D341Med (cell line): Measurements from ENCODE around the gene WWC2.

Experiments used
- DNase-seq: peaks from one replicate; pipeline ENCODE4 v3.0.0; 2012; ENCODE audit warnings: low spot score

Gene WWC2

DNA sequence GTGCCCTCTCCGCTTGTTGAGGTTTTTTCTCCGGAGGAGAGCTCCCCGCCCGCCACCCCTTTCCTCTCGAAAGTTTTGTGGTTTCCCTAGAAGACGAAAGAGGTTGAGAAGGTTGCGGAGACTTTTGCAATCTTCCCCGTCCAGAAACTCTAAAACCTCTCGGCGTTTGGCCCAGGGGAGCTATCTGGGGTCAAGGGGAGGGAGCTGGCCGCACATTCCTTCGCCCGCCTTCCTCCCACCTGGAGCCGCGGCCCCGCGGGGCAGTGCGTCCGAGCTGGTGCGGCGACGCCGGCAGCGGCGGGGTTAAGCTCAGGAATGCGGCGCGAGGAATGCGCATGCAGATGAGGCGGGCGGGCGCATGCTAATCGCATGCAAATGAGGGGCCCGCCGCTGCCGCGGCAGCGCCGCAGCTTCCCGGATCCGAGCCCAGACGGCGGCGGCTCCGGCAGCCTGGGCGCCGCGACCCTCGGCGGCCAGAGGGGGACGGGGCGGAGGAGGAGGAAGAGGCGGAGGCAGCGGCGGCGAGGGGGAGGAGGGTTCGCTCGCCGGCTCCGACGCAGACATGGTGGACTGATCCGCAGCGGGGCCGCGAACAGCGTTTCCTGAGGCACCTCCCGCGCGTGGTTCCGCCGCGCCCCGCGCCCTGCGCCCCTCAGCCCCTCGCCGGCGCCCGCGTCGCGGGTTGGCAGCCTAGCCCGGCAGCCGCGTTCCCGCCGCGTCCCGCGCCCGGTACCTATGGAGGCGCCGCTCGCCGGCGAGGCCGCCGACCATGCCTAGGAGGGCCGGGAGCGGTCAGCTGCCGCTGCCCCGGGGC, at the start of gene WWC2:
Gene WWC2, plus strand, starts transcription at position 535 of the 814 bp plus-strand sequence. Its CDS starts 235 bp downstream, at position 770.
- peak; percentile 95 for DNase-seq

GRCh38 chr4:183053681-183054080, 45.4 kb upstream of the WWC2 start:
- no peak for DNase-seq

- DNase-seq, result no peak
Observed at GRCh38 chr4:183057255-183057654, 41.8 kb upstream of the WWC2 start.

DNA sequence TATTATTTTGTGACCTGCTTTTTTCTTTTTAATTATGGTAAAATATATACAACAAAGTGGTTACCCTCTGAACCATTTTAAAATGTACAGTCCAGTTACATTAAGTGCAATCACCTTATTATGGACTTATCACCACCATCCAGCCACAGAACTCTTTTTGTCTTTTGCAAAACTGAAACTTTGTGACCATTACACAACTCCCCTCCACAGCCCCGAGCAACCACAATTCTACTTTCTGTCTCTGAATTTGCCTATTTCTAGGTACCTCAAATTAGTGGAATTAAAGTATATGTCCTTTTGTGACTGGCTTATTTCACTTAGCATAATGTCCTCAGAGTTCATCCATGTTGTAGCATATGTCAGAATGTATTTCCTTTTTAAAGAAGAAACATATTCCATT, 39.3 kb upstream of the WWC2 start:
- no peak for DNase-seq

DNA sequence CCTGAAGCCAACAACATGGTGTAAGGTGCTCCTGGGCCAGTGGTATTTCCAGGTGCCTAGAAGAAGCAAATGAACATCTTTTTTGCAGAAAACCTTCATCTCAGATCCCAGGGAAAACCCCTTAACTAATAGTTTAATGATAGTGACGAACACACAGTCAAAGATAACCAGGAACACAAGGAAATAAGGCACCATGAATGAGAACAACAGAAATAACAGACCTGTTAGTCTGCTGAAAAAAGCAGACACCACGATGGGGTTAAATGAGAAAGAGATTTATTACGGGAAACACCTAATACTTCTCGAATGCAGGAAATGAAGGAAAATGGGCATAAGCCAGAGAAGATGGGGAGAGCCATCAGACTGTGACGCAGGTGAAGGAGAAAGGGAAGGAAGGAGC, 30.6 kb upstream of the WWC2 start:
- no peak for DNase-seq

GRCh38 chr4:183071222-183071621, 27.8 kb upstream of the WWC2 start:
- no peak for DNase-seq

DNA sequence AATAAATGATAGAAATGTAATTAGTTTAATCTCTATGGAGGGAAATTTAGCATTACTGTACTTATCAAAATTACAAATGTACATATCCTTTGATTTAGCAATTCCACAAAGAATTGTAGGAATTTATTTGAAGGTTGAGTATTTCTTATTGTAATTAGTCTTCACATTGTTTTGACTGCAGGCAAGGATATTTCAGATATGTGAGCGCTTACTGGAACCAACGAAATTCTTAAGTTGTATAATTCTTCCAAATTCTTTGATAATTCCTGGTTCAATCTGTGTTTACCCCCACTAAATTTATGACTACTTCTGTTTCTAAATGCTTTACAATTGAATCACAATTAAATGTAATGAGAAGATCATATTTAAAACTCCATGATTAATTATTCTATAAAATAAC, 26.9 kb upstream of the WWC2 start:
- DNase-seq, result no peak

DNA sequence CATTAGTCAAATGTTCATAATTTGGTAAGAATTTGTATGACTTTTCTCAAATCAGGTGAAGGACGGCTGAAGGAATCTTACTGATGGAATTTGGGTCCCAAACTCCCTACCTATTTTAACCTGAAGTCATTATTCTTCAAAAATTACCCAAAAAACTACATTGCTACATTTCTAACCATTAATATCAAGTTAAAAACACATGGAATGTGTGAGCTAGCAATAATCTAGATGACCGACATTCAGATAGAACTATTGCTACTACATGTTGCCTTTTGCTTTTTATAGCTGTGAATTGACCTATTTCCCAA, 25.3 kb upstream of the WWC2 start:
- DNase-seq, result no peak

DNA sequence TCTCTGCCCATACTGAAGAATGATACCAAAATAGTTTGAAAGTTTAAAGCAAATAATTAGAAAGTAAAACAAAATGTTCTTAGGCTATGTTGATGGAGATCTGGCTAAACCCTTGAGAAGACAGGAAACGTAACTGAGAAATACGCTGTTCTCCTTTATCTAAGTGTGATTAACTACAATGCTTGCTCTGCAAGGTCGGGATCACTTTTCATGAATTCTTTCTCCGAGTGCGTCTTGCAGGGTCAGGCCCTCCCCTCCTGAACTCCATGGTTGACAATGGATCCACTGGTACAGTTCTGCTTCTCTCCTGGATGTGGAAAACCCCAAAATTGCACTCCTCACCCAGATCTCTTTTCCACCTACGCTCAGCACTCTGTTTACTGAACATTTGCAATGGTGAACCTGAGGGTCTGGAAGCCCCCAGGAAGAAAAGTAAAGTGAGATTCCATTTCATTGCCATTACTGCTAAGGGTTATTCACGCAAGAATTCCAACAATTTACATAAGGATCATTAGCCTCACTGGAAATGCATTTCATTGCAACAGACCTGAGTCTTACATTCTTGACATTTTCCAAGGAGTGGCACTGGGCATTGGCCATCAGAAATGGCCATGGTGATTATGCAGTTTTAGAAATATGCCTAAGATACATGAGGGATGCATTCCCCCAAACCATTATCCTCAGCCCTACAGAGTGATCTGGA, 24.6 kb upstream of the WWC2 start:
- no peak for DNase-seq

DNA sequence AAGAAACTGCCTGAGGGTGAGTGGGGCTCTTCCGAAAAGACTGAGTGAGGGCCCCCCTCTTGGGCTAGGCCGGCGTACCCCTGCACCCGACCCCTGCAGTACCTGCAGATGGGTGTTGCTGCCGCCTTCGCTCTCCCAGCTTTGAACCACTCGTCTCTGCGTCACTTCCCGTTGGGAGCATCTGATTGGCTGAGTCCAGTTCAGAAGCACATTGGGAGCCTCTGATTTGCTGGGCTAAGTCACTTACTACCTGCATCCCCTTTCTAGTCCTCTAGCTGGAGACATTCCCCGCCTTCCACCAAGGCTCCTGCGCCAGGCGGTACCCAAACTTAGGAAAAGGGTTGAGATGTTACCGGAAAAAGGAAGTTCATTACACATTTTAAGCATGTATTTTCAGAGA, 20.4 kb upstream of the WWC2 start:
- no peak for DNase-seq

GRCh38 chr4:183080372-183081115, 18.5 kb upstream of the WWC2 start:
- no peak for DNase-seq

DNA sequence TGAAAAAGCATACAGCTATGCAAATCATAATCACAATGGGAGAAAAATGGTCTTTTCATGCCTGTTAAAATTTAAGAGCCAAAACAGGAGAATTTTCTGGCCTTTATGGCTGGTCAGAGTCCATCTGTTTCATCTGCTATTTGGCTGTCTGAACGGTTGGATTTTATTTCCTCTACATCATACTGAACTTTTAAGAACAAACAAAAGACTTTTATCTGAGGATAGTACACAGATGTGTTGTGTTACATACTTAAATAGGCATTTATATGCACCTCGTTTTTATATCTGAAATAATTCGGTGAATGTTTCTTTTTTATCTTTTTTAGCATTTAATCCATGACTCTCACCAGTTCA, 18.0 kb upstream of the WWC2 start:
- no peak for DNase-seq

GRCh38 chr4:183082053-183082452, 17.0 kb upstream of the WWC2 start:
- DNase-seq, result no peak

- DNase-seq, result no peak
Observed at GRCh38 chr4:183094393-183095198, 4.5 kb upstream of the WWC2 start.

DNA sequence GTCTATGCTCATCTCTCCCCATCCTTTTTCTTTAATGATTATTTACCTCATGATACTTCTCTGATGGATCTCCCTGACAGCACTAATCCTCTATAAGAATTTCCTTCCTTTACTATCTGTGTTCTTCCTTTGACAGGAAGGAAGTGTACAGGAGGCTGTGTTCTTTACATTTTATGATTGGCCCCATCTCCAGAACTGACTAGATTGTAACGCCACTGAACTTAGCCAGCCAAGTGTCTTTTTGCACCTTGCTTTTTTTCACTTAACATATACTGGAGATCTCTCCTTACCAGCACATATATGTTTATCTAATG, 3.9 kb upstream of the WWC2 start:
- no peak for DNase-seq

- no peak for DNase-seq
Observed at GRCh38 chr4:183096276-183096965, 2.6 kb upstream of the WWC2 start.

DNA sequence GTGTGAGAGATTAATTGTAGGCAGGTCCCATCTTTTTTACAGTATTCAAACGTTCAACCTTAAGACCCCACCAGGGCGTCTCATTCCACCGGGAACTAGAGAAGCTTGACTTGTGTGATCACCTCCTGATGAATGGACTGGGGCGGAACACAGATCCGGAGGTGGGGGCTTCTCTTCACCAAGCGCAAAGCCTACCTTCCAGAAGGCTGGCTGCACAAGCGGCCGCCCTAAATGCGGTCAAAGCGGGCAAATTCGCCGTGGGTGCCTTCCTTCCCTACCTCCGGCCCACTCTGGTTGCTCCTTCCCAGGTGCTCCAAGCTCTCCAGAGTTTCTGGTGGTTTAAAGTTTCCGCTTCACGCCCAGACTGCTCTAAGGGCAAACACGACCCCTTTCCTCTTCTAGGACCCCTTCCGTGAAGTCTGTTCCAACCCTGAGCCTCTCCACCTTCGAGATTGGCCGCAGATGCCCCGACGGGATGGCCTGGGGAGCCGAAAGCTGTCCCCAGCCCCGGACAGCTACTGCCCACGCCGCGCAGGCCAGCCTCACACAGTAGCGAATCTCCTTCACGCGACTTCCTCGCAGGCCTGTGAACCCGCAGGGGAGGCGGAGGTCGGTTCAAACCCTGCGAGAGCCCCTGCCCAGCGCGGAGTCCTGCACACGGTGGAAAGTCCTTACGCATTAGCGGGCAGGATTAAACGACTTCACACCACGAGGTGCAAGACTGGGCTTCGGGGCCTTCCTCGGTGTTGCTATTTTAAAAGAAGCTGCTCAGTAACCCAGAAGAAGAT, 1.6 kb upstream of the WWC2 start:
- DNase-seq, result no peak

DNA sequence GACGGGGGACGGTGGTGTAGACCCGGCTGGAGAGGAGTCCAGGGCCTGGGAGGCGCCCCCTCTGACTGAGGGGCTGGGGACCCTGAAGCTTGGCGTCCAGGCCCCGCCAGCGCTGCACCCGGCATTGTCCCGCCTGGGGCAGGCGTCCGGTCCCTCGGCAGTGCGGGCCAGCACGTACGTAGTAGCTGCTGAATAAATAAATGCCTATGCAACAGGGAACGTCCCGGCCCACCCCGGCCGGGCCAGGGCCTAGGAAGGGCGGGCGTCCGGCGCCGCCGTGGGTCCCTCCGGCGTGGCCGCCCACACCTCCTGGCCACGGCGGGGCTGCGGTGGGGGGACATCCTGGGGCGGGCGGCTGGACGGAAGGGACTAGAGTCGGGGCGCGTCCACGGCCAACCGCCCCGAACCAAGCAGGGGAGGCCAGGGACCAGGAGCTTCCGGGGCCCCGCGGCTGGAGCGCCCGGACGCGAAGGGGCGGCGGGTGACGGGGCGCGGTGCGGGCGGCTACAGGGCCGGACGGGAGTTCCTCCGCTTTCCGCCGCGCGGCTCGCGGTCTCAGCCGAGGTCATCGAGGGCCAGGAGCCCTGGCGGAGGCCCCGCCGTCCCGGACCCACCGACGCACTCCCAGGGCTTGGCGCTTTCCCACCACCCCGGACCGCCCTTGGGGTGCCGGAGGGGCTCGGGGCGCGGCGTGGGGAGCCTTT, 886 bp upstream of the WWC2 start:
- DNase-seq, result peak; percentile 65

GRCh38 chr4:183099537-183100297, 660 bp downstream of the WWC2 start:
- DNase-seq, result peak; percentile 70

DNA sequence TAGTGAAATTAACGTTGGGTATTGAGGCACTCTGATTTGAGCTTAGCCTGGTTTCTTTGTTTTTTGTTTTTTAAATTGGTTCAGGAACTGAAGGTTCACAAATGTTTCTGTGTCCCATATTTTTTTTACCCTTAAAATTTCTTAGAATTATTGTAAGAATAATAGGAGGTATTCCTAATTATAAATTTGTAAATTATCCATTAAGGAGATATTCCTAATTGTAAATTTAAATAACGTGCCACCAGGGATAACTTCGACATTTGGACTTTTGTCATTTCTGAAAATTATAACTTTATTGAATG, 1.2 kb downstream of the WWC2 start:
- no peak for DNase-seq
